Activated naive CD4-positive, alpha-beta T cell treated with anti-CD3 and anti-CD28 coated beads, Interleukin-2, amount 10 ng/mL, durations not matched to agents 7 days and 5 days (primary cell): ENCODE measurements around the gene DMP1.
"Not testable (repeated sequence)": the region's sequence is repeated elsewhere in the genome, so short reads cannot be mapped to it uniquely, and the experiment has no call there.

Experiments used
- CTCF ChIA-PET: fragments of 350-600 bp; sonication (Branson Sonifier 250); formaldehyde crosslinking; loops from one replicate; lab custom pipeline; 2021; ENCODE audit warnings: antibody characterized with exemption; lab: Charles Lee
- DNase-seq: peaks from one replicate; pipeline ENCODE4 v3.0.0-alpha.2; 2020
- H3K27ac Mint-ChIP-seq: one replicate; pipeline ENCODE4 v1.8.0; 2021; ENCODE audit warnings: mild to moderate bottlenecking, moderate library complexity, mixed read lengths
- H3K27me3 Mint-ChIP-seq: one replicate; pipeline ENCODE4 v1.8.0; 2021; ENCODE audit warnings: mild to moderate bottlenecking, mixed read lengths
- H3K36me3 Mint-ChIP-seq: one replicate; pipeline ENCODE4 v1.8.0; 2021; ENCODE audit warnings: mixed read lengths
- H3K4me1 Mint-ChIP-seq: one replicate; pipeline ENCODE4 v1.8.0; 2021; ENCODE audit warnings: mixed read lengths
- H3K4me3 Mint-ChIP-seq: one replicate; pipeline ENCODE4 v1.8.0; 2021; ENCODE audit warnings: mild to moderate bottlenecking, moderate library complexity, mixed read lengths
- H3K9me3 Mint-ChIP-seq: one replicate; pipeline ENCODE4 v1.8.0; 2021; ENCODE audit warnings: mixed read lengths

DMP1 gene

DNA sequence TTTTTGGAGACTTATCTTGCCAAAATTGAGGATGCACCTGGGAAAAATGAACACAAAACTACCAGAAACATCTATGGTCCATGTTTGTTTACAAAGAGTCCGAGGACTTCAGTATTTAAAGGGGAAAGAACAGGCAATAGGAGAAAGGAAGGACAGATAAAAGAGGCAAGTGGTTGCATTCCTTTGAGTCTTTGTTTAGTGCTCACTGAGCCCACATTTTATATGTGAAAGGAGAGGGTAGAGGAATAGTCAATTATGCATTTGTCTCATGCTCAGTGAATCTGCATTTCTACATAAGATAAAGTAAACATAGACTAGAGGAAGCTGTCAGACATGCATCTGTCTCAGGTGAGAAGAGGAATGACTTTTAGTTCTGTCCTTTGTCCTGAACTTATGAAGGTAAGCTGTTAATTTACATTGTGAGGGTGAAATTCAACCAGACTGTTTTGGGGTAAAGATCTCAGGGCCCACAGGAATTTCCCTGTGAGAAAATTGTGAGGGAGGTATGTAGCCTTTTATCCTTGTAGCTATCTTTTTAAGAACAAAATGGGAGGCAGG lies 4.5 kb downstream of the DMP1 start:
- CTCF ChIA-PET: interaction anchor here (0.9 kb wide), 1 partner anchor 8 kb away, joined by 3 read pairs; no protein-coding TSS in a partner anchor
- H3K4me3 Mint-ChIP-seq: no peak overlapping the region
- peaks cover 4% of the 10 kb centered on the region for H3K27me3 Mint-ChIP-seq

GRCh38 chr4:87657525-87657924 lies 7.4 kb downstream of the DMP1 start:
- CTCF ChIA-PET: interaction anchor here (0.5 kb wide), 1 partner anchor 129 kb away, joined by 3 read pairs; no protein-coding TSS in a partner anchor
- no peak for DNase-seq
- H3K36me3 Mint-ChIP-seq: no peaks in the 10 kb centered on the region
- peaks cover 4% of the 10 kb centered on the region for H3K27me3 Mint-ChIP-seq
- no peak overlapping the region for H3K27ac Mint-ChIP-seq
- H3K4me1 Mint-ChIP-seq: no peaks in the 10 kb centered on the region
- H3K4me3 Mint-ChIP-seq: no peak overlapping the region
- no peaks in the 10 kb centered on the region for H3K9me3 Mint-ChIP-seq

More for the DNA sequence above, 4.5 kb downstream of the DMP1 start:
- no peak for DNase-seq
- H3K4me1 Mint-ChIP-seq: no peaks in the 10 kb centered on the region
- H3K27ac Mint-ChIP-seq: no peak overlapping the region
- H3K9me3 Mint-ChIP-seq: no peaks in the 10 kb centered on the region
- H3K36me3 Mint-ChIP-seq: no peaks in the 10 kb centered on the region

- Mint-ChIP-seq H3K27ac (no peak overlapping the region), H3K4me3 (no peak overlapping the region), H3K27me3 (peaks cover 4% of the 10 kb centered on the region), H3K4me1 (no peaks in the 10 kb centered on the region), H3K9me3 (no peaks in the 10 kb centered on the region), H3K36me3 (no peaks in the 10 kb centered on the region)
- DNase-seq: no peak
- CTCF ChIA-PET: no interaction called here
Measured at GRCh38 chr4:87659247-87659931, 9.3 kb downstream of the DMP1 start.

DNA sequence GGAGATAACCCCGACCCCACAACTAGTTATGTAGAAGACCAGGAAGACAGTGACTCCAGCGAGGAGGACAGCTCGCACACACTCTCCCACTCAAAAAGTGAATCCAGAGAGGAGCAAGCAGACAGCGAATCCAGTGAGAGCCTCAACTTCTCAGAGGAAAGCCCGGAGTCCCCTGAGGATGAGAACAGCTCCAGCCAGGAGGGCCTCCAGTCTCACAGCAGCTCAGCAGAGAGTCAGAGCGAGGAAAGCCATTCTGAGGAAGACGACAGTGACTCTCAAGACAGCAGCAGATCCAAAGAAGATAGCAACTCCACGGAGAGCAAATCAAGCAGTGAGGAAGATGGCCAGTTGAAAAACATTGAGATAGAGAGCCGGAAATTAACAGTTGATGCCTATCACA lies 12.8 kb downstream of the DMP1 start:
- CTCF ChIA-PET: interaction anchor here (1.2 kb wide), 1 partner anchor 14 kb away, joined by 4 read pairs; no protein-coding TSS in a partner anchor
- H3K36me3 Mint-ChIP-seq: no peaks in the 10 kb centered on the region
- no peak overlapping the region for H3K4me3 Mint-ChIP-seq
- peaks cover 3% of the 10 kb centered on the region for H3K27me3 Mint-ChIP-seq
- no peak overlapping the region for H3K27ac Mint-ChIP-seq
- DNase-seq: no peak
- no peaks in the 10 kb centered on the region for H3K4me1 Mint-ChIP-seq
- no peaks in the 10 kb centered on the region for H3K9me3 Mint-ChIP-seq

DNA sequence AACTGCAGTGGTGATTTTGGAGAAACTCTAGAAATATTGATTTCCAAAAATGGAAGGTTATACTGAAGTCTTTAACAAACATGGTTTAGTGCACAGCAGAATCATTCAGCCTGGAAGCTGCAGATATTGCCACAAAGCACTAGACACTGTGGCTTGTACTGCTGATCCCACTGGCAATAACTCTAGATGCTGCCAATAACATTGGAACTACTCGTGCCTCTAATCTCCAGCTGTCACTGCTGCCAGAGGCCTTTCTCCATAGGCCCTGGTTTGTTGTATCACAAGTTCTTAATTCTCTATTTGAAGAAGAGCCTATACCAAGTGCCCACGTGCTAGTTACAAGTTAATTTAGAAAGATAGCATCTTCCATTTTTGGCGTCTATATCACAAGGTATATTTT lies 19.3 kb downstream of the DMP1 start:
- Mint-ChIP-seq H3K9me3 (peaks cover 11% of the 10 kb centered on the region), H3K36me3 (no peaks in the 10 kb centered on the region), H3K4me1 (no peaks in the 10 kb centered on the region), H3K27ac (no peak overlapping the region), H3K4me3 (no peak overlapping the region), H3K27me3 (no peaks in the 10 kb centered on the region)
- no peak for DNase-seq
- CTCF ChIA-PET: no interaction called here

GRCh38 chr4:87677731-87678130 lies 27.7 kb downstream of the DMP1 start:
- no peak for DNase-seq
- no peak overlapping the region for H3K27ac Mint-ChIP-seq
- CTCF ChIA-PET: interaction anchor here (0.6 to 1.7 kb wide), 6 partner anchors 14 to 354 kb away, joined by 3 to 7 read pairs (median 4); no protein-coding TSS in a partner anchor
- H3K9me3 Mint-ChIP-seq: peaks cover 3% of the 10 kb centered on the region
- no peaks in the 10 kb centered on the region for H3K4me1 Mint-ChIP-seq
- no peaks in the 10 kb centered on the region for H3K27me3 Mint-ChIP-seq
- no peak overlapping the region for H3K4me3 Mint-ChIP-seq
- no peaks in the 10 kb centered on the region for H3K36me3 Mint-ChIP-seq

GRCh38 chr4:87679449-87680169 lies 29.5 kb downstream of the DMP1 start:
- Mint-ChIP-seq H3K4me1 (no peaks in the 10 kb centered on the region), H3K27me3 (no peaks in the 10 kb centered on the region), H3K36me3 (no peaks in the 10 kb centered on the region), H3K4me3 (no peak overlapping the region), H3K27ac (no peak overlapping the region), H3K9me3 (no peaks in the 10 kb centered on the region)
- DNase-seq: peak; percentile 34
- CTCF ChIA-PET: interaction anchor here (1.0 to 2.9 kb wide), 5 partner anchors 13 to 171 kb away, joined by 3 to 20 read pairs (median 3); no protein-coding TSS in a partner anchor

- no peaks in the 10 kb centered on the region for H3K36me3 Mint-ChIP-seq
- no peak overlapping the region for H3K4me3 Mint-ChIP-seq
- no peaks in the 10 kb centered on the region for H3K4me1 Mint-ChIP-seq
- no peak for DNase-seq
- H3K9me3 Mint-ChIP-seq: no peaks in the 10 kb centered on the region
- CTCF ChIA-PET: interaction anchor here (1.0 to 2.9 kb wide), 5 partner anchors 14 to 171 kb away, joined by 3 to 20 read pairs (median 3); no protein-coding TSS in a partner anchor
- H3K27ac Mint-ChIP-seq: no peak overlapping the region
- H3K27me3 Mint-ChIP-seq: no peaks in the 10 kb centered on the region
Measured at GRCh38 chr4:87680271-87680670, 30.2 kb downstream of the DMP1 start.

DNA sequence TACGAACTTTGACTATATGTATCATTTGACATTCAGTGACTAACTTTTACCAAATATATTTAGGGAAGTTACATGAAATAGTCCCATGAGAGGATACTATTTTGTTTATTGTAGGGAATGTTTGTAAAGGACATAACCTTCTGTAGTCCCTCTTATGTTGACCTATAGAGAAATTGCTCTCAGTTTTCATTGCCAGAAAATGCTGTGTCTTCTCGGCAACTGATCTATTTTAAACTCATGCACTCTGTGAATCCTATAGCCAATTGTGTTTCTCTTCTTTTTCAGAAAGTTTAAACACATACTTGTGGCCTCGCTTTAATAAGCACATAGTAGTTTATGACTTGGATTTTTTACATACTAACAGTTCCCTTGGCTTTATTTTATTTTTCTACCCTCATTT lies 38.2 kb downstream of the DMP1 start:
- Mint-ChIP-seq H3K27me3 (no peaks in the 10 kb centered on the region), H3K4me1 (no peaks in the 10 kb centered on the region), H3K27ac (no peak overlapping the region), H3K9me3 (peaks cover 11% of the 10 kb centered on the region), H3K36me3 (no peaks in the 10 kb centered on the region), H3K4me3 (no peak overlapping the region)
- CTCF ChIA-PET: no interaction called here
- no peak for DNase-seq

DNA sequence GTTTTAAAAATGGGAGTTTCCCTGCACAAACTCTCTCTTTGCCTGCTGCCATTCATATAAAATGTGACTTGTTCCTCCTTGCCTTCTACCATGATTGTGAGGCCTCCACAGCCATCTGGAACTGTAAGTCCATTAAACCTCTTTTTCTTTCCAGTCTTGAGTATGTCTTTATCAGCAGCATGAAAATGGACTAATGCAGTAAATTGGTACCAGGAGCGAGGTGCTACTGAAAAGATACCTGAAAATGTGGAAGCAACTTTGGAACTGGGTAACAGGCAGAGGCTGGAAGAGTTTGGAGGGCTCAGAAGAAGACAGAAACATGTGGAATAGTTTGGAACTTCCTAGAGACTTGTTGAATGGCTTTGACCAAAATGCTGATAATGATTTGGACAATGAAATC lies 40.9 kb downstream of the DMP1 start:
- CTCF ChIA-PET, H3K27me3 Mint-ChIP-seq, H3K4me1 Mint-ChIP-seq: not testable (repeated sequence)

GRCh38 chr4:87692060-87692459 lies 42.0 kb downstream of the DMP1 start:
- H3K27ac Mint-ChIP-seq, H3K36me3 Mint-ChIP-seq, CTCF ChIA-PET, H3K4me1 Mint-ChIP-seq, H3K4me3 Mint-ChIP-seq, DNase-seq, H3K27me3 Mint-ChIP-seq: not testable (repeated sequence)
- H3K9me3 Mint-ChIP-seq: peaks cover 14% of the 10 kb centered on the region

More for the DNA sequence above, 40.9 kb downstream of the DMP1 start:
- not testable (repeated sequence) for DNase-seq, H3K36me3 Mint-ChIP-seq, H3K27ac Mint-ChIP-seq, H3K4me3 Mint-ChIP-seq
- H3K9me3 Mint-ChIP-seq: peaks cover 14% of the 10 kb centered on the region

DNA sequence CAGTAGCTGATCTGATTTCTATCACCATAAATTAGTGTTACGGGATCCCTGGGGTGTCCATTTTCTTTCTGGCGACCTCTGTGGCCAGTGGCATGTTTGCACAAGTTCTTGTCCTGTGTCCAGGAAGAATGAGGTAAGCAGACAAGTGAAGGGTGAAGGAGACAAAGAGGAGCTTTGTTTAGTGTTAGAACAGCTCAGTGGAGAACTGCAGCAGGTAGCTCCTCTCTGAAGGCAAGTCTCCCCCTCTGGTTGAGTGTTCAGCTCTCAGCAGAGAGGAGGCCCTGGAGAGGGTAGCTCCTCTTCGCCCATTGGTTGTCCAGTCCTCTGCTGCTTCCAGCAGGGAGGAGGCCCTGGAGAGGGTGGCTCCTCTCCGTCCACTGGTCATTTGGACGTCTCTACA lies 47.2 kb downstream of the DMP1 start:
- H3K9me3 Mint-ChIP-seq: peaks cover 7% of the 10 kb centered on the region
- H3K27me3 Mint-ChIP-seq: no peaks in the 10 kb centered on the region
- H3K27ac Mint-ChIP-seq: no peak overlapping the region
- H3K4me3 Mint-ChIP-seq: no peak overlapping the region
- H3K4me1 Mint-ChIP-seq: no peaks in the 10 kb centered on the region
- CTCF ChIA-PET: no interaction called here
- DNase-seq: no peak
- no peaks in the 10 kb centered on the region for H3K36me3 Mint-ChIP-seq

DNA sequence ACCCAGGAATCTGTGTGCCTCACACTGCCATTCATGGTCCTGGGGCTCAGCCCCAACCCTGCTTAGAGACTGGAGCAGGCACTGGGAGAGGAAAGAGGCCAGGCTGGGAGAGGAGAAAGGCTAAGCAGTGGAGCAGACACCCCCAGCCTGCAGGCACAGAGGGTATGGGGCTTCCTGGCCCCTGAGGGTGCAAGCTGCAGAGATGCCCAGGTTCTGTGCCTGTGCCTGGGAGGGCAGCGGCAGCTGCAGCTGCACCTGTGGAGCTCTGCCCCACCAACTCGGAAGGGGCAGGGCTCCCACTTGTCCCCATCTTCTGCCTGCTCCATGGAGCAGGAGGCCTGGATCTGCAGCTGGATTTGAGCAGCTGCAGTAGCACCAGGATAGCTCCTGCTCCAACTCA lies 47.9 kb downstream of the DMP1 start:
- no peaks in the 10 kb centered on the region for H3K36me3 Mint-ChIP-seq
- H3K4me1 Mint-ChIP-seq: no peaks in the 10 kb centered on the region
- H3K4me3 Mint-ChIP-seq: no peak overlapping the region
- peaks cover 6% of the 10 kb centered on the region for H3K9me3 Mint-ChIP-seq
- no peak overlapping the region for H3K27ac Mint-ChIP-seq
- no peak for DNase-seq
- H3K27me3 Mint-ChIP-seq: no peaks in the 10 kb centered on the region
- CTCF ChIA-PET: no interaction called here

- Mint-ChIP-seq H3K4me1 (no peaks in the 10 kb centered on the region), H3K27ac (no peak overlapping the region), H3K9me3 (peaks cover 2% of the 10 kb centered on the region), H3K4me3 (no peak overlapping the region), H3K27me3 (no peaks in the 10 kb centered on the region), H3K36me3 (no peaks in the 10 kb centered on the region)
- no peak for DNase-seq
- CTCF ChIA-PET: no interaction called here
Measured at GRCh38 chr4:87698394-87698793, 48.3 kb downstream of the DMP1 start.
